Stimulated activated CD4-positive, alpha-beta T cell treated with anti-CD3 and anti-CD28 coated beads, Interleukin-1b, Interleukin-23, amount 100 ng/mL, for 1 hour (primary cell): ENCODE data around the gene ST8SIA2.

Experiments
- DNase-seq, 2 donors: peaks; one replicate each; pipeline ENCODE4 v3.0.0-alpha.2; 2020; ENCODE audit warnings: low read depth in 2 of 2

The ST8SIA2 gene

GRCh38 chr15:92494806-92495336 is 101.2 kb downstream of the ST8SIA2 start:
- DNase-seq, result no peak

- no peak for DNase-seq
Measured at GRCh38 chr15:92495446-92495845, 101.8 kb downstream of the ST8SIA2 start.

- no peak for DNase-seq
Measured at GRCh38 chr15:92499731-92500530, 106.2 kb downstream of the ST8SIA2 start.

- no peak for DNase-seq
Measured at GRCh38 chr15:92502336-92502735, 108.7 kb downstream of the ST8SIA2 start.

GRCh38 chr15:92502930-92503857 is 109.5 kb downstream of the ST8SIA2 start:
- no peak for DNase-seq

- DNase-seq, result no peak
Measured at GRCh38 chr15:92503889-92504288, 110.2 kb downstream of the ST8SIA2 start.

GRCh38 chr15:92505611-92506010 is 111.9 kb downstream of the ST8SIA2 start:
- no peak for DNase-seq

- DNase-seq, result no peak
Measured at GRCh38 chr15:92506506-92506905, 112.8 kb downstream of the ST8SIA2 start.

GRCh38 chr15:92510163-92510882 is 116.6 kb downstream of the ST8SIA2 start:
- DNase-seq, result no peak
